SH-SY5Y (cell line): Measurements from ENCODE around the gene TMEM63C.

Source experiments
- GATA2 ChIP-seq: IDR thresholded peaks from 2 replicates; pipeline ENCODE4 v1.6.1; 2011; ENCODE audit warnings: mild to moderate bottlenecking, low read depth, low read length
- GATA3 ChIP-seq: IDR thresholded peaks from 2 replicates; pipeline ENCODE4 v1.6.1; 2011; ENCODE audit warnings: low read depth, mild to moderate bottlenecking, low read length, moderate library complexity

GRCh38 chr14:77273796-77274195 lies 92.2 kb downstream of the TMEM63C start:
- TF ChIP-seq GATA2 (no peak), GATA3 (no peak)
